HCT116 (cell line): ENCODE measurements around the gene MRRF. TPM values are rescaled to one million over a fixed set of nuclear protein-coding genes. Genes with fewer than 3 reads are reported as not detected.

ENCODE experiments used
- ATAC-seq: fragments of 200-7000 bp; cut with Tn5 transposase; 2 replicates; pipeline ENCODE4 v1.9.1; 2020; ENCODE audit warnings: mild to moderate bottlenecking, moderate library complexity
- BruUV-seq: library from RNA; stranded (reverse); fragments of 400-500 nt; replicated peaks from 2 replicates; lab custom pipeline; 2021; lab: Mats Ljungman, UMichigan
- CTCF ChIA-PET: fragments of 300-600 bp; sonication (Branson Sonifier 250); formaldehyde crosslinking; loops from one replicate; lab custom pipeline; 2021; ENCODE audit warnings: antibody characterized with exemption; lab: Charles Lee
- POLR2A ChIA-PET: fragments of 300-600, 350-600 bp; sonication (Branson Sonifier 250); formaldehyde crosslinking; loops from one replicate; lab custom pipeline; 2021; ENCODE audit warnings: antibody characterized with exemption; lab: Charles Lee
- RAD21 ChIA-PET, 2 experiments: fragments of 300-600 bp; sonication (Branson Sonifier 250); formaldehyde crosslinking; loops; one replicate each; lab custom pipeline; 2023; ENCODE audit warnings: low total read pairs in 2 of 2; ENCODE audit not compliant: uncharacterized antibody in 2 of 2, unreplicated experiment in 2 of 2, low non-redundant PET in 1 of 2; lab: Charles Lee
- DNase-seq: peaks from one replicate; pipeline ENCODE4 v3.0.0-alpha.2; 2010; ENCODE audit warnings: low read depth, low spot score
- H2AFZ ChIP-seq: fragments of 200-600 bp; shearing (Covaris generic), sonication (generic); 2 replicates; pipeline ENCODE4 v1.6.1; 2017; ENCODE audit warnings: low read depth, mixed run types, mixed read lengths, antibody characterized with exemption, low read length; ENCODE audit not compliant: poor library complexity, severe bottlenecking
- H3K27ac ChIP-seq: 2 replicates; pipeline ENCODE4 v1.5.1; 2012; ENCODE audit warnings: low read depth, low read length
- H3K27me3 ChIP-seq: fragments of 200-600 bp; sonication (generic); 2 replicates; pipeline ENCODE4 v1.6.1; 2016; ENCODE audit warnings: mixed run types, low read length, mixed read lengths; ENCODE audit not compliant: insufficient read depth
- H3K36me3 ChIP-seq, 2 experiments: fragments of 200-500 bp in 1 of 2; fragments of 200-600 bp in 1 of 2; sonication (Bioruptor generic) in 1 of 2; sonication (generic) in 1 of 2; 2 replicates each; pipeline versions ENCODE4 v1.5.1 to v1.6.1; 2014 to 2016; ENCODE audit warnings: low read length in 2 of 2, inconsistent platforms in 1 of 2, mixed read lengths in 1 of 2, mixed run types in 1 of 2; ENCODE audit not compliant: insufficient read depth in 2 of 2, control insufficient read depth in 1 of 2
- H3K4me1 ChIP-seq, 2 experiments: fragments of 200-600 bp in 1 of 2; sonication (generic) in 1 of 2; 2 replicates each; pipeline versions ENCODE4 v1.5.1 to v1.6.1; 2012 to 2017; ENCODE audit warnings: low read length in 2 of 2, inconsistent platforms in 1 of 2, mild to moderate bottlenecking in 1 of 2, mixed read lengths in 1 of 2, mixed run types in 1 of 2, moderate library complexity in 1 of 2; ENCODE audit not compliant: insufficient read depth in 2 of 2, control insufficient read depth in 1 of 2
- H3K4me2 ChIP-seq: fragments of 200-600 bp; sonication (generic); 2 replicates; pipeline ENCODE4 v1.6.1; 2017; ENCODE audit warnings: mixed run types, low read length, mixed read lengths
- H3K4me3 ChIP-seq, 2 experiments: fragments of 200-600 bp in 1 of 2; sonication (generic) in 1 of 2; replicated peaks in 1 of 2; 2 replicates each; pipeline ENCODE4 v1.5.1; 2011 to 2016; ENCODE audit warnings: low read length in 2 of 2, control low read depth in 1 of 2, low read depth in 1 of 2, mild to moderate bottlenecking in 1 of 2, mixed read lengths in 1 of 2, mixed run types in 1 of 2
- H3K79me2 ChIP-seq: fragments of 200-600 bp; sonication (generic); 2 replicates; pipeline ENCODE4 v1.6.1; 2017; ENCODE audit warnings: mild to moderate bottlenecking, mixed run types, low read length, moderate library complexity, mixed read lengths; ENCODE audit not compliant: insufficient read depth
- H3K9ac ChIP-seq: fragments of 200-600 bp; sonication (generic); 2 replicates; pipeline ENCODE4 v1.6.1; 2016; ENCODE audit warnings: low read length, mixed read lengths
- H3K9me2 ChIP-seq: fragments of 200-600 bp; sonication (generic), shearing (Covaris generic); 2 replicates; pipeline ENCODE4 v1.6.1; 2017; ENCODE audit warnings: mixed run types, mild to moderate bottlenecking, moderate library complexity; ENCODE audit not compliant: insufficient read depth
- H3K9me3 ChIP-seq, 2 experiments: fragments of 200-500 bp in 1 of 2; fragments of 200-600 bp in 1 of 2; sonication (Bioruptor generic) in 1 of 2; sonication (generic) in 1 of 2; 2 replicates each; pipeline ENCODE4 v1.6.1; 2014 to 2017; ENCODE audit warnings: low read length in 2 of 2, mixed read lengths in 2 of 2, inconsistent platforms in 1 of 2, low read depth in 1 of 2, mild to moderate bottlenecking in 1 of 2, mixed run types in 1 of 2, moderate library complexity in 1 of 2; ENCODE audit not compliant: control insufficient read depth in 1 of 2, insufficient read depth in 1 of 2
- H4K20me1 ChIP-seq: fragments of 200-600 bp; sonication (generic), shearing (Covaris generic); 2 replicates; pipeline ENCODE4 v1.6.1; 2017; ENCODE audit warnings: mixed run types, mild to moderate bottlenecking, moderate library complexity; ENCODE audit not compliant: insufficient read depth
- CEBPB ChIP-seq: IDR thresholded peaks from 2 replicates; pipeline ENCODE4 v1.6.1; 2012; ENCODE audit warnings: low read depth
- ELF1 ChIP-seq: IDR thresholded peaks from 2 replicates; pipeline ENCODE4 v1.6.1; 2012; ENCODE audit warnings: low read depth, borderline replicate concordance
- EZH2 ChIP-seq: fragments of 200-600 bp; sonication (generic); IDR thresholded peaks from 2 replicates; pipeline ENCODE4 v1.6.1; 2017; ENCODE audit warnings: antibody characterized with exemption, mixed run types
- EZH2phosphoT487 ChIP-seq: fragments of 200-600 bp; IDR thresholded peaks from 2 replicates; pipeline ENCODE4 v1.6.1; 2018; ENCODE audit warnings: antibody characterized with exemption, borderline replicate concordance
- FOSL1 ChIP-seq: IDR thresholded peaks from 2 replicates; pipeline ENCODE4 v1.6.1; 2012; ENCODE audit warnings: low read depth
- MAX ChIP-seq: IDR thresholded peaks from 2 replicates; pipeline ENCODE4 v1.6.1; 2012
- POLR2A ChIP-seq: IDR thresholded peaks from 2 replicates; pipeline ENCODE4 v1.7.0; 2011; ENCODE audit warnings: borderline replicate concordance; ENCODE audit not compliant: insufficient read depth, insufficient read length; ENCODE audit errors: extremely low read depth
- POLR2AphosphoS5 ChIP-seq: IDR thresholded peaks from 2 replicates; pipeline ENCODE4 v1.6.1; 2011; ENCODE audit warnings: mild to moderate bottlenecking, low read depth, low read length, moderate library complexity
- RAD21 ChIP-seq: IDR thresholded peaks from 2 replicates; pipeline ENCODE4 v1.6.1; 2012; ENCODE audit warnings: low read depth, mild to moderate bottlenecking
- YY1 ChIP-seq: IDR thresholded peaks from 2 replicates; pipeline ENCODE4 v1.6.1; 2011; ENCODE audit warnings: low read length, low read depth, moderate library complexity, mild to moderate bottlenecking; ENCODE audit not compliant: insufficient replicate concordance; ENCODE audit errors: extremely low read depth
- ZFX ChIP-seq: fragments of 450-650 bp; IDR thresholded peaks from 2 replicates; pipeline ENCODE4 v1.6.1; 2017
- intact Hi-C: fragments of 100-400 bp; cut with micrococcal nuclease; formaldehyde crosslinking; loops from 2 replicates; pipeline ENCODE4 v1.10.0; 2022
- total RNA-seq: library from RNA; stranded (reverse); gene quantifications from one replicate; pipeline ENCODE4 v1.2.1, GENCODE V29; 2021; ENCODE audit not compliant: unreplicated experiment
- TF ChIP-seq, protein P1 (sequence below): IDR thresholded peaks from 2 replicates; pipeline ENCODE4 v1.6.1; 2011; ENCODE audit warnings: mild to moderate bottlenecking, low read length, moderate library complexity; ENCODE audit not compliant: insufficient replicate concordance; ENCODE audit errors: extremely low read depth

Gene MRRF
- total RNA-seq, 1 experiment from 2014 or later = 88.6 TPM

- DNase-seq (no peak), ATAC-seq (peak; percentile 69)
- Histone ChIP-seq H4K20me1 (no peaks in the 10 kb centered on the region), H3K4me2 (peak within 1 kb of the TSS; percentile 75), H3K27ac (no peak within 1 kb of the TSS; the same call in 1 of the 2 replicates), H3K36me3 (no peaks in the 10 kb centered on the region), H3K9ac (peak within 1 kb of the TSS; percentile 36), H3K79me2 (no peaks in the 10 kb centered on the region), H3K4me1 (peaks cover 0 to 6% of the 10 kb centered on the region in 2 experiments; a peak in 1 of 4 replicates), H3K4me3 (peak within 1 kb of the TSS; percentile 33 to 58), H3K27me3 (peaks cover 13% of the 10 kb centered on the region; the same call in 1 of the 2 replicates), H3K9me3 (no peaks in the 10 kb centered on the region), H3K9me2 (no peaks in the 10 kb centered on the region), H2AFZ (peak within 1 kb of the TSS; percentile 84)
- intact Hi-C loops = no loop called here
- ChIA-PET RAD21 (no interaction called here), POLR2A (no interaction called here), CTCF (no interaction called here)
- BruUV-seq = no TSS peak
- TF ChIP-seq, protein P1, sequence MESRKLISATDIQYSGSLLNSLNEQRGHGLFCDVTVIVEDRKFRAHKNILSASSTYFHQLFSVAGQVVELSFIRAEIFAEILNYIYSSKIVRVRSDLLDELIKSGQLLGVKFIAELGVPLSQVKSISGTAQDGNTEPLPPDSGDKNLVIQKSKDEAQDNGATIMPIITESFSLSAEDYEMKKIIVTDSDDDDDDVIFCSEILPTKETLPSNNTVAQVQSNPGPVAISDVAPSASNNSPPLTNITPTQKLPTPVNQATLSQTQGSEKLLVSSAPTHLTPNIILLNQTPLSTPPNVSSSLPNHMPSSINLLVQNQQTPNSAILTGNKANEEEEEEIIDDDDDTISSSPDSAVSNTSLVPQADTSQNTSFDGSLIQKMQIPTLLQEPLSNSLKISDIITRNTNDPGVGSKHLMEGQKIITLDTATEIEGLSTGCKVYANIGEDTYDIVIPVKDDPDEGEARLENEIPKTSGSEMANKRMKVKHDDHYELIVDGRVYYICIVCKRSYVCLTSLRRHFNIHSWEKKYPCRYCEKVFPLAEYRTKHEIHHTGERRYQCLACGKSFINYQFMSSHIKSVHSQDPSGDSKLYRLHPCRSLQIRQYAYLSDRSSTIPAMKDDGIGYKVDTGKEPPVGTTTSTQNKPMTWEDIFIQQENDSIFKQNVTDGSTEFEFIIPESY = no peak
- 0 out of 2 replicates have a peak, but pooled peaks have one; percentile 26 for TF ChIP-seq ZFX
- peak; percentile 32; the same call in 1 of the 2 replicates for TF ChIP-seq FOSL1
Observed at GRCh38 chr9:122228568-122229484, 35.9 kb upstream of the MRRF start, which contains the start of gene LHX6. Gene LHX6 (minus strand): TSS chr9:122228957. CDS start chr9:122228740, 217 bp downstream.

GRCh38 chr9:122229485-122229837 lies 35.2 kb upstream of the MRRF start:
- H3K27me3 ChIP-seq = peaks cover 13% of the 10 kb centered on the region; the same call in 1 of the 2 replicates
- H3K9me3 ChIP-seq = no peaks in the 10 kb centered on the region
- no peak for DNase-seq
- no peaks in the 10 kb centered on the region for H4K20me1 ChIP-seq
- H3K36me3 ChIP-seq = no peaks in the 10 kb centered on the region
- ChIA-PET POLR2A (no interaction called here), CTCF (no interaction called here), RAD21 (no interaction called here)
- no peak for ATAC-seq
- H2AFZ ChIP-seq = peak overlapping the region; percentile 84
- TF ChIP-seq ELF1 (no peak), CEBPB (no peak), EZH2phosphoT487 (no peak), MAX (no peak), POLR2AphosphoS5 (no peak), YY1 (no peak), RAD21 (no peak), POLR2A (no peak), FOSL1 (no peak), EZH2 (no peak)
- TF ChIP-seq, protein P1 = no peak
- no peaks in the 10 kb centered on the region for H3K9me2 ChIP-seq
- H3K27ac ChIP-seq = no peak overlapping the region
- peak overlapping the region; percentile 75 for H3K4me2 ChIP-seq
- no TSS peak for BruUV-seq
- intact Hi-C loops = no loop called here
- peaks cover 0 to 6% of the 10 kb centered on the region in 2 experiments; a peak in 1 of 4 replicates for H3K4me1 ChIP-seq
- H3K9ac ChIP-seq = no peak overlapping the region
- H3K4me3 ChIP-seq = no peak overlapping the region
- H3K79me2 ChIP-seq = no peaks in the 10 kb centered on the region
